ENCODE measurements around the gene KCND3.

DNA sequence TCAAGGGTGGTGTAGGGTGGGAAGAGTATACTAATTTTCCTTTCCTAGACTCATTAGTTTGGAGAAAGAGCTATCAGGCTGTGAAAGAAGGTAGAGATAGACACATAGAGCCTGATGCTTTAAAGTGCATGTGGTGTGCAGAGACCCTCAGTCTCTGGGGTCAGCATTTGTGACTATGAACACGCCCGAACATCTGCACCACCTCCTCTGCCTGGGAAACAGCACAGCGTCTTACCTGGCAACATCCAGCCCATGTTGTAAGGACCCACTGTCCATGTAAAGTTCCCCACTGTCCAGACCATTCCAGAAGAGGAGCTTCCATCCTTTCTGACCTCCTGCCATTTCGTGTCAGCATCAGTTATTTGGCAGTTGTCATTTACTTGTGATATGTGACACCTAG lies 83.4 kb downstream of the KCND3 start:
- no peak for TF ChIP-seq EZH2 (IDR thresholded peaks at IDR 0.05; ENCODE audit: low read depth, unreplicated experiment)
- TF ChIP-seq, protein P1, sequence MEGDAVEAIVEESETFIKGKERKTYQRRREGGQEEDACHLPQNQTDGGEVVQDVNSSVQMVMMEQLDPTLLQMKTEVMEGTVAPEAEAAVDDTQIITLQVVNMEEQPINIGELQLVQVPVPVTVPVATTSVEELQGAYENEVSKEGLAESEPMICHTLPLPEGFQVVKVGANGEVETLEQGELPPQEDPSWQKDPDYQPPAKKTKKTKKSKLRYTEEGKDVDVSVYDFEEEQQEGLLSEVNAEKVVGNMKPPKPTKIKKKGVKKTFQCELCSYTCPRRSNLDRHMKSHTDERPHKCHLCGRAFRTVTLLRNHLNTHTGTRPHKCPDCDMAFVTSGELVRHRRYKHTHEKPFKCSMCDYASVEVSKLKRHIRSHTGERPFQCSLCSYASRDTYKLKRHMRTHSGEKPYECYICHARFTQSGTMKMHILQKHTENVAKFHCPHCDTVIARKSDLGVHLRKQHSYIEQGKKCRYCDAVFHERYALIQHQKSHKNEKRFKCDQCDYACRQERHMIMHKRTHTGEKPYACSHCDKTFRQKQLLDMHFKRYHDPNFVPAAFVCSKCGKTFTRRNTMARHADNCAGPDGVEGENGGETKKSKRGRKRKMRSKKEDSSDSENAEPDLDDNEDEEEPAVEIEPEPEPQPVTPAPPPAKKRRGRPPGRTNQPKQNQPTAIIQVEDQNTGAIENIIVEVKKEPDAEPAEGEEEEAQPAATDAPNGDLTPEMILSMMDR (conservative IDR thresholded peaks at IDR 0.05; ENCODE audit: low read depth in 2 of 2): no peak
- TF ChIP-seq POLR2AphosphoS5 (IDR thresholded peaks at IDR 0.05; ENCODE audit: low read depth): no peak
- no peak for TF ChIP-seq CREB1 (CRISPR knock-in tag; IDR thresholded peaks at IDR 0.05; ENCODE audit: low read depth)
- TF ChIP-seq, protein P2, sequence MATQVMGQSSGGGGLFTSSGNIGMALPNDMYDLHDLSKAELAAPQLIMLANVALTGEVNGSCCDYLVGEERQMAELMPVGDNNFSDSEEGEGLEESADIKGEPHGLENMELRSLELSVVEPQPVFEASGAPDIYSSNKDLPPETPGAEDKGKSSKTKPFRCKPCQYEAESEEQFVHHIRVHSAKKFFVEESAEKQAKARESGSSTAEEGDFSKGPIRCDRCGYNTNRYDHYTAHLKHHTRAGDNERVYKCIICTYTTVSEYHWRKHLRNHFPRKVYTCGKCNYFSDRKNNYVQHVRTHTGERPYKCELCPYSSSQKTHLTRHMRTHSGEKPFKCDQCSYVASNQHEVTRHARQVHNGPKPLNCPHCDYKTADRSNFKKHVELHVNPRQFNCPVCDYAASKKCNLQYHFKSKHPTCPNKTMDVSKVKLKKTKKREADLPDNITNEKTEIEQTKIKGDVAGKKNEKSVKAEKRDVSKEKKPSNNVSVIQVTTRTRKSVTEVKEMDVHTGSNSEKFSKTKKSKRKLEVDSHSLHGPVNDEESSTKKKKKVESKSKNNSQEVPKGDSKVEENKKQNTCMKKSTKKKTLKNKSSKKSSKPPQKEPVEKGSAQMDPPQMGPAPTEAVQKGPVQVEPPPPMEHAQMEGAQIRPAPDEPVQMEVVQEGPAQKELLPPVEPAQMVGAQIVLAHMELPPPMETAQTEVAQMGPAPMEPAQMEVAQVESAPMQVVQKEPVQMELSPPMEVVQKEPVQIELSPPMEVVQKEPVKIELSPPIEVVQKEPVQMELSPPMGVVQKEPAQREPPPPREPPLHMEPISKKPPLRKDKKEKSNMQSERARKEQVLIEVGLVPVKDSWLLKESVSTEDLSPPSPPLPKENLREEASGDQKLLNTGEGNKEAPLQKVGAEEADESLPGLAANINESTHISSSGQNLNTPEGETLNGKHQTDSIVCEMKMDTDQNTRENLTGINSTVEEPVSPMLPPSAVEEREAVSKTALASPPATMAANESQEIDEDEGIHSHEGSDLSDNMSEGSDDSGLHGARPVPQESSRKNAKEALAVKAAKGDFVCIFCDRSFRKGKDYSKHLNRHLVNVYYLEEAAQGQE (IDR thresholded peaks at IDR 0.05; ENCODE audit: unreplicated experiment): no peak
- TF ChIP-seq JUNB (IDR thresholded peaks at IDR 0.05; ENCODE audit: unreplicated experiment): no peak
- no peak for TF ChIP-seq ZNF331 (CRISPR knock-in tag; IDR thresholded peaks at IDR 0.05; ENCODE audit: low read depth)
- TF ChIP-seq EZH2phosphoT487 (IDR thresholded peaks at IDR 0.05; ENCODE audit: unreplicated experiment): no peak
- TF ChIP-seq NANOG (IDR thresholded peaks at IDR 0.05; ENCODE audit: borderline replicate concordance): no peak
- TF ChIP-seq, protein P3, sequence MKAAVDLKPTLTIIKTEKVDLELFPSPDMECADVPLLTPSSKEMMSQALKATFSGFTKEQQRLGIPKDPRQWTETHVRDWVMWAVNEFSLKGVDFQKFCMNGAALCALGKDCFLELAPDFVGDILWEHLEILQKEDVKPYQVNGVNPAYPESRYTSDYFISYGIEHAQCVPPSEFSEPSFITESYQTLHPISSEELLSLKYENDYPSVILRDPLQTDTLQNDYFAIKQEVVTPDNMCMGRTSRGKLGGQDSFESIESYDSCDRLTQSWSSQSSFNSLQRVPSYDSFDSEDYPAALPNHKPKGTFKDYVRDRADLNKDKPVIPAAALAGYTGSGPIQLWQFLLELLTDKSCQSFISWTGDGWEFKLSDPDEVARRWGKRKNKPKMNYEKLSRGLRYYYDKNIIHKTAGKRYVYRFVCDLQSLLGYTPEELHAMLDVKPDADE (IDR thresholded peaks at IDR 0.05): no peak
- no peak for TF ChIP-seq STAT1 (IDR thresholded peaks at IDR 0.05; ENCODE audit: unreplicated experiment)
